ENCODE results near the gene CTF1. TPM values are rescaled to one million over a fixed set of nuclear protein-coding genes. Genes with fewer than 3 reads are reported as not detected.

CTF1 gene
- total RNA-seq, 1 experiment from 2014 or later, result 1.4 TPM

GRCh38 chr16:30928390-30928789 is 32.0 kb downstream of the CTF1 start:
- intact Hi-C loops (cut with micrococcal nuclease), result no loop called here
- Histone ChIP-seq H4K20me1 (ENCODE audit: insufficient read depth) (no peaks in the 10 kb centered on the region), H3K79me2 (ENCODE audit: insufficient read depth, low read length) (peaks cover 10% of the 10 kb centered on the region; the same call in 1 of the 2 replicates), H3K27me3 (ENCODE audit: insufficient read depth, low read length) (no peaks in the 10 kb centered on the region), H3K9me3 (ENCODE audit: control insufficient read depth in 1 of 2, insufficient read depth in 1 of 2, low read depth in 1 of 2, low read length in 2 of 2) (no peaks in the 10 kb centered on the region), H3K4me2 (ENCODE audit: low read length) (no peak overlapping the region), H3K36me3 (ENCODE audit: control insufficient read depth in 1 of 2, insufficient read depth in 2 of 2, low read length in 2 of 2) (peaks cover 9 to 26% of the 10 kb centered on the region in 2 experiments), H3K27ac (ENCODE audit: low read depth, low read length) (peak overlapping the region; percentile 30; the same call in 1 of the 2 replicates), H3K4me1 (ENCODE audit: control insufficient read depth in 1 of 2, insufficient read depth in 2 of 2, low read length in 2 of 2) (peaks cover 7 to 15% of the 10 kb centered on the region in 2 experiments; a peak in 3 of 4 replicates), H3K9ac (ENCODE audit: low read length) (no peak overlapping the region), H3K9me2 (ENCODE audit: insufficient read depth) (no peaks in the 10 kb centered on the region), H3K4me3 (replicated peaks in 1 of 2; ENCODE audit: low read depth in 1 of 2, low read length in 2 of 2) (no peak overlapping the region), H2AFZ (ENCODE audit: low read depth, low read length, poor library complexity, severe bottlenecking) (no peak overlapping the region)
- ChIA-PET CTCF (interaction anchor here (1.0 kb wide), 1 partner anchor 25 kb away, joined by 6 read pairs; no protein-coding TSS in a partner anchor), POLR2A (interaction anchor here (0.7 to 1.2 kb wide), 2 partner anchors 12 to 189 kb away, joined by 3 to 4 read pairs; partner anchors contain the start of gene KAT8), RAD21 (ENCODE audit: low non-redundant PET in 1 of 2, low total read pairs in 2 of 2, uncharacterized antibody in 2 of 2, unreplicated experiment in 2 of 2) (no interaction called here)
- DNase-seq (ENCODE audit: low read depth, low spot score) (no peak), ATAC-seq (no peak)
- no peak for TF ChIP-seq ZFX (IDR thresholded peaks at IDR 0.05)
- no peak for TF ChIP-seq SRF (IDR thresholded peaks at IDR 0.05; ENCODE audit: low read depth)
- BruUV-seq (replicated peaks), result no TSS peak

- Histone ChIP-seq H3K4me3 (replicated peaks in 1 of 2; ENCODE audit: low read depth in 1 of 2, low read length in 2 of 2) (no peak overlapping the region), H3K9me2 (ENCODE audit: insufficient read depth) (no peaks in the 10 kb centered on the region), H3K4me2 (ENCODE audit: low read length) (no peak overlapping the region), H3K9me3 (ENCODE audit: control insufficient read depth in 1 of 2, insufficient read depth in 1 of 2, low read depth in 1 of 2, low read length in 2 of 2) (no peaks in the 10 kb centered on the region), H3K79me2 (ENCODE audit: insufficient read depth, low read length) (peaks cover 10% of the 10 kb centered on the region; the same call in 1 of the 2 replicates), H3K27ac (ENCODE audit: low read depth, low read length) (no peak overlapping the region), H4K20me1 (ENCODE audit: insufficient read depth) (no peaks in the 10 kb centered on the region), H3K9ac (ENCODE audit: low read length) (no peak overlapping the region), H2AFZ (ENCODE audit: low read depth, low read length, poor library complexity, severe bottlenecking) (no peak overlapping the region), H3K27me3 (ENCODE audit: insufficient read depth, low read length) (no peaks in the 10 kb centered on the region), H3K36me3 (ENCODE audit: control insufficient read depth in 1 of 2, insufficient read depth in 2 of 2, low read length in 2 of 2) (peaks cover 9 to 26% of the 10 kb centered on the region in 2 experiments), H3K4me1 (ENCODE audit: control insufficient read depth in 1 of 2, insufficient read depth in 2 of 2, low read length in 2 of 2) (peaks cover 7 to 15% of the 10 kb centered on the region in 2 experiments; a peak in 3 of 4 replicates)
- TF ChIP-seq ZFX (IDR thresholded peaks at IDR 0.05) (no peak), FOSL1 (IDR thresholded peaks at IDR 0.05; ENCODE audit: low read depth) (no peak), CBX3 (IDR thresholded peaks at IDR 0.05; ENCODE audit: low read depth) (no peak), SRF (IDR thresholded peaks at IDR 0.05; ENCODE audit: low read depth) (no peak), POLR2AphosphoS5 (IDR thresholded peaks at IDR 0.05; ENCODE audit: low read depth, low read length) (no peak), TCF7L2 (IDR thresholded peaks at IDR 0.05; ENCODE audit: borderline replicate concordance, extremely low read depth, insufficient read depth, insufficient read length) (no peak), EGR1 (IDR thresholded peaks at IDR 0.05; ENCODE audit: low read depth) (no peak), JUND (IDR thresholded peaks at IDR 0.05) (no peak), EZH2phosphoT487 (IDR thresholded peaks at IDR 0.05; ENCODE audit: borderline replicate concordance) (no peak), REST (IDR thresholded peaks at IDR 0.05; ENCODE audit: low read depth) (no peak), ELF1 (IDR thresholded peaks at IDR 0.05; ENCODE audit: borderline replicate concordance, low read depth) (no peak)
- ATAC-seq (no peak), DNase-seq (ENCODE audit: low read depth, low spot score) (no peak)
- no TSS peak for BruUV-seq (replicated peaks)
- ChIA-PET RAD21 (ENCODE audit: low non-redundant PET in 1 of 2, low total read pairs in 2 of 2, uncharacterized antibody in 2 of 2, unreplicated experiment in 2 of 2) (no interaction called here), CTCF (no interaction called here), POLR2A (no interaction called here)
- intact Hi-C loops (cut with micrococcal nuclease), result no loop called here
These were observed 32.8 kb downstream of the CTF1 start for GRCh38 chr16:30929167-30929566.

Measured in HCT116 (cell line).